C4-2B (cell line): ENCODE results near the gene MED9.

Source experiments
- H3K27ac ChIP-seq: fragments of 450-650 bp; 2 replicates; pipeline ENCODE4 v1.5.1; 2017
- ZFX ChIP-seq: fragments of 450-650 bp; IDR thresholded peaks from 2 replicates; pipeline ENCODE4 v1.6.1; 2017
- TF ChIP-seq, protein P1 (sequence below): fragments of 450-650 bp; conservative IDR thresholded peaks from 2 replicates; pipeline ENCODE4 v1.5.1; 2017; ENCODE audit warnings: mild to moderate bottlenecking

The MED9 gene

DNA sequence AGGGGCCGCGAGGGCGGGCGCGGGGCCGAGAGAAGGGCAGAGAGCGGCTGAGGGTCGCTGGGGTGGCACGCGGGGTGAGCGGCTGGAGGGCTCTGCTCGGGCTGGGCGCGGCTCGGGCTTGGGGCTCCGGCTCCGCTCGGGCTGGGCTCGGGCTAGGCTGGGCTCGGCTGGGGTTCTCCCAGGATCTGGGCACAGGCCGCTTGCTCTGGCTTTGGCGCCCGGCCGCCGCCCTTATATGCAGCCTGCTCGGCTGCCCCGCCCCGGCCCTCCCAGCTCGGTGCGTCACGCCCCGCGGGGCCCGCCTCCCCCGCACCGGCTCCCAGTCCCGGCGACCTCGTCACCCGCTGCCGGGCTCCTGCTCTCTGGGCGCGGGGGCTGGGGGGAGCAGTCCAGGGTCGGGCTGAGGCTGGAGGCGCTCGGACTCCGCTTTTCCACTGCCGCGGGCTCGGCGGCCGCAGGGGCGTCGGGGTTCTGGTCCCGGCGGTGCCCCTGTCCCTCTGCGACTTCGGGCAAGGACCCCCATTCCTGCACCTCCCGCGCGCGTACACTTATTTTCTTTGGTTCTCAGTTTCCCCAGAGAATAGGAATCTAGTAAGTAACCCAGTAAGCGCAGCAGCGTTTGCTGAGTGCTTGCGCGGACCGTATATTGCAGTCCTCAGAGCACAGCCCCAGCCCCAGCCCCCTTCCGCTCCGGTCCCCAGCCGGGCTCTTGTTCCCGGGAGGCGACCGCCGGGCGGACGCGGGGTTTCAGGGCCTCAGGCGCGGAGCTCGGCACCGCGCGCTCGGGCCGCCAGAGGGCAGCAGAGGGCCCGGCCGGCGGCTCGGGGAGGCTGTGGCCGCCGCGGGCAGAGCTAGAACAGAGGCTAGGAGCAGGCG, 19.6 kb downstream of the MED9 start, which contains the start of gene RASD1:
Gene RASD1 (minus strand): TSS at position 207 of the 876 bp plus-strand sequence. CDS start 214 bp downstream, outside the sequence.
- peak within 1 kb of the TSS; percentile 57 for H3K27ac ChIP-seq
- TF ChIP-seq, protein P1, sequence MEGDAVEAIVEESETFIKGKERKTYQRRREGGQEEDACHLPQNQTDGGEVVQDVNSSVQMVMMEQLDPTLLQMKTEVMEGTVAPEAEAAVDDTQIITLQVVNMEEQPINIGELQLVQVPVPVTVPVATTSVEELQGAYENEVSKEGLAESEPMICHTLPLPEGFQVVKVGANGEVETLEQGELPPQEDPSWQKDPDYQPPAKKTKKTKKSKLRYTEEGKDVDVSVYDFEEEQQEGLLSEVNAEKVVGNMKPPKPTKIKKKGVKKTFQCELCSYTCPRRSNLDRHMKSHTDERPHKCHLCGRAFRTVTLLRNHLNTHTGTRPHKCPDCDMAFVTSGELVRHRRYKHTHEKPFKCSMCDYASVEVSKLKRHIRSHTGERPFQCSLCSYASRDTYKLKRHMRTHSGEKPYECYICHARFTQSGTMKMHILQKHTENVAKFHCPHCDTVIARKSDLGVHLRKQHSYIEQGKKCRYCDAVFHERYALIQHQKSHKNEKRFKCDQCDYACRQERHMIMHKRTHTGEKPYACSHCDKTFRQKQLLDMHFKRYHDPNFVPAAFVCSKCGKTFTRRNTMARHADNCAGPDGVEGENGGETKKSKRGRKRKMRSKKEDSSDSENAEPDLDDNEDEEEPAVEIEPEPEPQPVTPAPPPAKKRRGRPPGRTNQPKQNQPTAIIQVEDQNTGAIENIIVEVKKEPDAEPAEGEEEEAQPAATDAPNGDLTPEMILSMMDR = peak; percentile 99
- TF ChIP-seq ZFX = no peak

GRCh38 chr17:17497065-17497844, 20.5 kb downstream of the MED9 start:
- TF ChIP-seq, protein P1 = no peak; the same call in none of the 2 replicates
- TF ChIP-seq ZFX = no peak
- H3K27ac ChIP-seq = peak overlapping the region; percentile 57; the same call in 1 of the 2 replicates

DNA sequence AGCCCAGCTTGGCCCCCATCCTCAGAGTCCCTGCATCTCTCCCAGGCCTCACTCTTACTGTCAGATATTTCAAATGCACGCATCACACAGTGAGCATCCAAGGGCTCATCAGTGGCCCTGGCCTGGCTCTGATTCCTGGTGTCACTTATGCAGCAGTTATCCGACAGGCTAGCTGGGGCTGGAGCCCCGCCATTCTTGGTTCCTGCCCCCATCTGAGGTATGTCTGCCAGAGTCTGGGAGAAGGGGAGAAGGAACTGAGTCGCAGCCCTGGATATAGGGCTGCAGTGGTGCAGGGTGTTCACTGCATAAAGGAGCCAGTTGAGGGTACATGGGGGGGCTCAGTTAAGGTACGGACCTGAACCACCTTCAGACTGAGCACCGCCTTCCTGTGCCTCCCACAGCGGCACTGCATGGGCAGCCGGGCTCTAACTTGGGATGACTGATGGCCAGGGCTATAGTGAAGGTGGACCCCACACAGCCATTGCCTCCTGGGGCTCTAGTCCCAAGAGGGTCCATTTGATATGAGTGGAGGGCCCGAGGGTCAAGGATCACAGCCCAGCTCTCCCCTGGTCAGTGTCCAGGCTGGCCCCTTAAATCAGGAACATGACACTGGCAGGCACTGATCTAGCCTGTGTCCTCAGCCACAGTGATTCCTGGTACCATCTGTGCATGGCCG, 21.2 kb downstream of the MED9 start:
- no peak overlapping the region for H3K27ac ChIP-seq
- TF ChIP-seq, protein P1 = no peak
- no peak for TF ChIP-seq ZFX

GRCh38 chr17:17498606-17499301, 22.0 kb downstream of the MED9 start:
- H3K27ac ChIP-seq = no peak overlapping the region
- TF ChIP-seq, protein P1 = no peak
- TF ChIP-seq ZFX = no peak

DNA sequence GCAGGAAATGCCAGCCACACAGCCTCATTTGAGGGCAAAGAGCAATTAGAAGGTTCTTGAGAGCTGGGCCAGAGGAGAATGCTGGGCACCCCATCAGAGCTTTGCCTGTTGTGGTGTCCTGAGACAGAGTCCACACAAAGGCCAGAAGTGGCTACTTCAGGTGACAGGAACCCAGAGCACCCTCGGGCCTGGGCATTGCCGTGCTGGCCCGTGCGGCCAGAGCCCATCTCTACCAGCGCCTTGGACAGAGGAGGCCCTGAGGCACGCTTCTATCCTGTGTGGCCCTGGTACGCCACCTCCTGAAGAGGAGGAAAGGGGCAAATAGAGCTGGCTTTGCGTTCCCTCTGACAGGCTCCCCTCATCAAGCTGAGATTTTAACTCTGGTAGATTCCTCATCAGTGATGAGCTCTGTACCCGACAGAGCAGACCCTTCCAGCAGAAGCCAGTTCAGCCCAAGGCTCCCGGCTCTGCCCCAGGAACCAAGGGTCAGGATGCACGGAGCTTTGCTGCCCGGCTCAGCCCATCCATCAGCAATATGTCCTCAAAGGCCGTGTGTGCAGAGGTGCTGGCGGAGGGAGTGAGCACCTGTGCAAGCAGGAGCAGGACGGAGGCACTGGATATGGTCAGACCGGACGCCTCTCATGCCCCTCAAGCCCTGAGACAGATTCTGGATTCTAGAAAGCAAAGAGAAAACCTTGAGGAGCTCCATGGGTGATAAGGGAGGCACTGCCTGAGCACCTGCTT, 22.8 kb downstream of the MED9 start:
- no peak overlapping the region for H3K27ac ChIP-seq
- TF ChIP-seq, protein P1 = no peak

GRCh38 chr17:17500999-17501605, 24.3 kb downstream of the MED9 start:
- no peak overlapping the region for H3K27ac ChIP-seq
- TF ChIP-seq ZFX = no peak
- TF ChIP-seq, protein P1 = no peak
